K562 (cell line): ENCODE results near the gene ARHGEF4. TPM values are rescaled to one million over a fixed set of nuclear protein-coding genes. Genes with fewer than 3 reads are reported as not detected.

Experiments
- ARID1B ChIP-seq: fragments of 450-650 bp; IDR thresholded peaks from 2 replicates; pipeline ENCODE4 v1.6.1; 2016; ENCODE audit warnings: antibody characterized with exemption, mild to moderate bottlenecking, inconsistent platforms
- CEBPB ChIP-seq: fragments of 450-650 bp; IDR thresholded peaks from 2 replicates; pipeline ENCODE4 v1.6.1; 2016; ENCODE audit warnings: missing genetic modification characterization, missing compliant biosample characterization
- CSDE1 ChIP-seq, 2 experiments: fragments of 450-650 bp; IDR thresholded peaks; 2 replicates each; pipeline ENCODE4 v1.6.1; 2016; ENCODE audit warnings: mild to moderate bottlenecking in 1 of 2
- CTBP1 ChIP-seq: fragments of 450-650 bp; IDR thresholded peaks from 2 replicates; pipeline ENCODE4 v1.6.1; 2016; ENCODE audit warnings: borderline replicate concordance
- DLX4 ChIP-seq: fragments of 250-450 bp; sonication (Bioruptor Pico); IDR thresholded peaks from 2 replicates; pipeline ENCODE4 v1.6.1; 2021; ENCODE audit warnings: mild to moderate bottlenecking
- ETV5 ChIP-seq: sonication (generic); formaldehyde crosslinking; IDR thresholded peaks from 2 replicates; pipeline ENCODE4 v1.4.0; 2020; ENCODE audit warnings: low read depth, mild to moderate bottlenecking, missing genetic modification reagents
- GATAD2B ChIP-seq: fragments of 450-650 bp; IDR thresholded peaks from 2 replicates; pipeline ENCODE4 v1.6.1; 2017; ENCODE audit warnings: mild to moderate bottlenecking, borderline replicate concordance
- HDAC8 ChIP-seq: fragments of 450-650 bp; IDR thresholded peaks from 2 replicates; pipeline ENCODE4 v1.6.1; 2016; ENCODE audit warnings: mild to moderate bottlenecking, missing genetic modification characterization, moderate library complexity, missing compliant biosample characterization
- KDM4B ChIP-seq, 2 experiments: fragments of 450-650 bp in 1 of 2; sonication (generic) in 1 of 2; IDR thresholded peaks; 2 replicates each; pipeline ENCODE4 v1.6.1; 2016 to 2017; ENCODE audit warnings: borderline replicate concordance in 2 of 2, antibody characterized with exemption in 1 of 2, low read depth in 1 of 2, mild to moderate bottlenecking in 1 of 2
- NCOA6 ChIP-seq: fragments of 450-650 bp; IDR thresholded peaks from 2 replicates; pipeline ENCODE4 v1.6.1; 2017; ENCODE audit warnings: mild to moderate bottlenecking
- NR1H2 ChIP-seq: sonication (generic); formaldehyde crosslinking; IDR thresholded peaks from 2 replicates; pipeline ENCODE4 v1.4.0; 2020; ENCODE audit warnings: mild to moderate bottlenecking, missing genetic modification reagents
- RBM34 ChIP-seq: fragments of 200-400 bp; formaldehyde crosslinking; IDR thresholded peaks from 2 replicates; pipeline ENCODE4 v1.6.1; 2018; ENCODE audit warnings: low read length, borderline replicate concordance; ENCODE audit not compliant: insufficient read depth
- TAF1 ChIP-seq: IDR thresholded peaks from 2 replicates; pipeline ENCODE4 v1.6.1; 2011; ENCODE audit warnings: mild to moderate bottlenecking, low read length, moderate library complexity; ENCODE audit not compliant: insufficient read depth, control insufficient read depth, severe bottlenecking; ENCODE audit errors: extremely low read depth
- ZBTB9 ChIP-seq: fragments of 450-650 bp; formaldehyde crosslinking; IDR thresholded peaks from 2 replicates; pipeline ENCODE4 v1.4.0; 2020; ENCODE audit warnings: mild to moderate bottlenecking, moderate library complexity
- ZHX1 ChIP-seq: fragments of 150-350 bp; conservative IDR thresholded peaks from 2 replicates; pipeline ENCODE4 v1.6.1; 2014; ENCODE audit warnings: low read length
- ZNF140 ChIP-seq: fragments of 250-450 bp; sonication (Bioruptor Pico); IDR thresholded peaks from 2 replicates; pipeline ENCODE4 v1.8.0; 2021; ENCODE audit warnings: moderate library complexity, mild to moderate bottlenecking, inconsistent platforms
- ZNF311 ChIP-seq: fragments of 250-450 bp; sonication (Bioruptor Pico); IDR thresholded peaks from 2 replicates; pipeline ENCODE4 v1.4.0; 2020; ENCODE audit warnings: mild to moderate bottlenecking, moderate library complexity
- ZNF639 ChIP-seq, 2 experiments: fragments of 200-800 bp in 1 of 2; sonication (Bioruptor generic) in 1 of 2; sonication (generic) in 1 of 2; formaldehyde crosslinking in 1 of 2; IDR thresholded peaks in 1 of 2; conservative IDR thresholded peaks in 1 of 2; 2 replicates each; pipeline versions ENCODE4 v1.5.0 to v1.6.1; 2016 to 2020; ENCODE audit warnings: missing compliant biosample characterization in 1 of 2, missing genetic modification characterization in 1 of 2, missing genetic modification reagents in 1 of 2
- ZNF830 ChIP-seq: fragments of 250-450 bp; sonication (Bioruptor Pico); IDR thresholded peaks from 2 replicates; pipeline ENCODE4 v1.5.0; 2021; ENCODE audit warnings: mild to moderate bottlenecking
- ZZZ3 ChIP-seq: fragments of 450-650 bp; IDR thresholded peaks from 2 replicates; pipeline ENCODE4 v1.6.1; 2016; ENCODE audit warnings: antibody characterized with exemption, mild to moderate bottlenecking, moderate library complexity
- polyA plus RNA-seq, 8 experiments: library from polyadenylated mRNA; depleted of rRNA in 4 of 8; stranded (reverse) in 5 of 8; unstranded in 3 of 8; fragments of >200 nt; fragmentation: Nextera tagmentation in 2 of 8; fragmentation: Illumina TruSeq in 1 of 8; extraction: Ambion mirVana in 2 of 8; extraction: Trizol in 1 of 8; gene quantifications; 2 replicates each; pipeline versions ENCODE4 v1.2.1 to v1.2.3, GENCODE V29; 2011 to 2014; ENCODE audit warnings: inconsistent platforms in 1 of 8, missing spikeins in 1 of 8
- total RNA-seq, 7 experiments: library from RNA; depleted of rRNA in 6 of 7; stranded (reverse); fragments of >200 nt in 6 of 7; fragmentation: Illumina TruSeq in 2 of 7; extraction: Trizol in 2 of 7; gene quantifications; 2 replicates each; pipeline versions ENCODE4 v1.2.1 to v1.2.3, GENCODE V29; 2011 to 2021; ENCODE audit warnings: low replicate concordance in 1 of 7

The ARHGEF4 gene
- total and polyA plus RNA-seq, 9 of the 15 experiments (the other 6 are each of a cell fraction or from before 2014, with no cell fraction given) = not detected

- no peak for TF ChIP-seq CSDE1 (IDR thresholded peaks at IDR 0.05)
- TF ChIP-seq NR1H2 (CRISPR knock-in tag) = 0 out of 2 replicates have a peak, but pooled peaks have one; percentile 24
- TF ChIP-seq ZNF311 (CRISPR knock-in tag) = no peak
- TF ChIP-seq NCOA6 = 0 out of 2 replicates have a peak, but pooled peaks have one; percentile 29
- no peak for TF ChIP-seq KDM4B (IDR thresholded peaks at IDR 0.05; ENCODE audit: borderline replicate concordance in 2 of 2, low read depth in 1 of 2)
- peak; percentile 44; the same call in 1 of the 2 replicates for TF ChIP-seq ETV5
- TF ChIP-seq ZNF140 (CRISPR knock-in tag) = no peak
- no peak for TF ChIP-seq ZZZ3
- TF ChIP-seq ZNF830 (CRISPR knock-in tag) = no peak
- peak; percentile 85 for TF ChIP-seq TAF1
- no peak for TF ChIP-seq DLX4
- peak; percentile 66; the same call in 1 of the 2 replicates for TF ChIP-seq ZBTB9 (CRISPR knock-in tag)
- no peak for TF ChIP-seq ZHX1
- TF ChIP-seq HDAC8 (tag) = peak; percentile 51; the same call in 1 of the 2 replicates
- peak in 1 of 2 experiments; percentile 98; a peak in 2 of 4 replicates for TF ChIP-seq ZNF639 (CRISPR knock-in tag; conservative IDR thresholded peaks at IDR 0.05 in 1 of 2, IDR thresholded peaks at IDR 0.05 in 1 of 2)
- TF ChIP-seq ARID1B = no peak
- TF ChIP-seq GATAD2B = peak; percentile 96
- no peak for TF ChIP-seq CEBPB
- TF ChIP-seq RBM34 = no peak
- peak; percentile 98 for TF ChIP-seq CTBP1
Measured at GRCh38 chr2:131093006-131093695, 256.4 kb downstream of the ARHGEF4 start, which contains the start of gene FAM168B (continued).
